ENCODE results near the gene TMEM171. TPM values are rescaled to one million over a fixed set of nuclear protein-coding genes. Genes with fewer than 3 reads are reported as not detected.

Gene TMEM171
- total and polyA plus RNA-seq, 9 of the 15 experiments (the other 6 are each of a cell fraction or from before 2014, with no cell fraction given): 0.08 TPM; not detected in 8

GRCh38 chr5:73111536-73111935 is 8.8 kb upstream of the TMEM171 start:
- in situ Hi-C loops (cut with MboI) (no loop called here), intact Hi-C loops (cut with micrococcal nuclease) (no loop called here)
- Histone ChIP-seq H3K9me3 (replicated peaks; ENCODE audit: control insufficient read depth, insufficient read depth, low read depth, low read length) (no peaks in the 10 kb centered on the region), H3K27me3 (ENCODE audit: control insufficient read depth in 2 of 2, insufficient read depth in 2 of 2, low read length in 2 of 2) (peaks cover 2 to 8% of the 10 kb centered on the region in 2 experiments; a peak in 1 of 5 replicates), H2AFZ (ENCODE audit: low read depth, low read length) (no peak overlapping the region), H3K4me2 (ENCODE audit: insufficient read depth, low read length) (no peak overlapping the region), H3K4me1 (replicated peaks in 1 of 2; ENCODE audit: control insufficient read depth in 2 of 2, insufficient read depth in 2 of 2, low read length in 2 of 2) (no peaks in the 10 kb centered on the region), H4K20me1 (replicated peaks; ENCODE audit: control insufficient read depth, insufficient read depth, low read length) (no peaks in the 10 kb centered on the region), H3K27ac (ENCODE audit: extremely low read depth, low read depth, low read length) (no peak overlapping the region), H3K9ac (ENCODE audit: insufficient read depth in 1 of 2, low read depth in 2 of 2, low read length in 2 of 2) (no peak overlapping the region), H3K4me3 (no peak overlapping the region), H3K9me1 (ENCODE audit: control insufficient read depth, insufficient read depth, low read length) (no peaks in the 10 kb centered on the region), H3K79me2 (ENCODE audit: control insufficient read depth, insufficient read depth, low read length) (no peaks in the 10 kb centered on the region), H3K36me3 (ENCODE audit: control insufficient read depth, insufficient read depth, low read length) (no peaks in the 10 kb centered on the region)
- ATAC-seq (no peak), DNase-seq (ENCODE audit: extremely low read depth in 1 of 4, low spot score in 3 of 4) (no peak), FAIRE-seq (no peak)
- WGBS (ENCODE audit: insufficient coverage, low coverage, missing lambda C conversion rate): 0% methylated on average over 1 of the region's 1 CpG
- CTCF ChIA-PET (ENCODE audit: low intra/inter-chr PET ratio): no interaction called here
- POLR2A ChIA-PET: interaction anchor here (0.5 to 0.8 kb wide), 2 partner anchors 11 to 256 kb away, joined by 3 to 4 read pairs; no protein-coding TSS in a partner anchor
- no TSS peak for BruUV-seq (replicated peaks)
- TF ChIP-seq BHLHE40 (IDR thresholded peaks at IDR 0.05; ENCODE audit: low read length): no peak
- TF ChIP-seq EHMT2 (IDR thresholded peaks at IDR 0.05): no peak
- no peak for TF ChIP-seq LCOR (CRISPR knock-in tag; IDR thresholded peaks at IDR 0.05)
- TF ChIP-seq PCBP1 (IDR thresholded peaks at IDR 0.05; ENCODE audit: low read depth, low read length, poor library complexity, severe bottlenecking): no peak
- no peak for TF ChIP-seq ZBED1 (IDR thresholded peaks at IDR 0.05)
- TF ChIP-seq HIVEP1 (CRISPR knock-in tag; IDR thresholded peaks at IDR 0.05): no peak
- no peak for TF ChIP-seq DNMT1 (IDR thresholded peaks at IDR 0.05)
- no peak for TF ChIP-seq OTX1 (CRISPR knock-in tag; IDR thresholded peaks at IDR 0.05)
- no peak for TF ChIP-seq REST (IDR thresholded peaks at IDR 0.05; ENCODE audit: borderline replicate concordance)
- no peak for TF ChIP-seq REST (CRISPR knock-in tag; IDR thresholded peaks at IDR 0.05; ENCODE audit: low read depth)
- no peak for TF ChIP-seq HNRNPK (IDR thresholded peaks at IDR 0.05; ENCODE audit: low read depth, low read length, poor library complexity, severe bottlenecking)
- TF ChIP-seq RBM17 (IDR thresholded peaks at IDR 0.05; ENCODE audit: borderline replicate concordance, low read depth, low read length): no peak
- no peak for TF ChIP-seq NFRKB (IDR thresholded peaks at IDR 0.05; ENCODE audit: low read depth)
- no peak for TF ChIP-seq ZNF41 (CRISPR knock-in tag; conservative IDR thresholded peaks at IDR 0.05)
- TF ChIP-seq ZFP1 (CRISPR knock-in tag; IDR thresholded peaks at IDR 0.05): no peak
- TF ChIP-seq ZNF639 (CRISPR knock-in tag; conservative IDR thresholded peaks at IDR 0.05 in 1 of 2, IDR thresholded peaks at IDR 0.05 in 1 of 2): no peak
